Stimulated activated CD4-positive, alpha-beta T cell treated with anti-CD3 and anti-CD28 coated beads, Interleukin-1b, Interleukin-23, amount 100 ng/mL, for 1 hour (primary cell): ENCODE data around the gene IER3.
"Not testable (repeated sequence)": the region's sequence is repeated elsewhere in the genome, so short reads cannot be mapped to it uniquely, and the experiment has no call there.

Experiments used
- DNase-seq, 2 donors: peaks; one replicate each; pipeline ENCODE4 v3.0.0-alpha.2; 2020; ENCODE audit warnings: low read depth in 2 of 2

The IER3 gene

GRCh38 chr6:30768634-30769087 lies 24.3 kb upstream of the IER3 start:
- DNase-seq, result no peak

- DNase-seq, result no peak
These were observed 23.6 kb upstream of the IER3 start for GRCh38 chr6:30767944-30768301.

GRCh38 chr6:30767158-30767943 lies 23.0 kb upstream of the IER3 start:
- no peak for DNase-seq

GRCh38 chr6:30766461-30767157 lies 22.3 kb upstream of the IER3 start:
- no peak for DNase-seq

GRCh38 chr6:30765495-30765894 lies 21.1 kb upstream of the IER3 start:
- DNase-seq, result not testable (repeated sequence)

GRCh38 chr6:30764490-30765043 lies 20.2 kb upstream of the IER3 start:
- not testable (repeated sequence) for DNase-seq

- no peak for DNase-seq
These were observed 19.5 kb upstream of the IER3 start for GRCh38 chr6:30763618-30764489.

- no peak for DNase-seq
These were observed 18.8 kb upstream of the IER3 start for GRCh38 chr6:30763155-30763617.

- DNase-seq, result no peak
These were observed 17.6 kb upstream of the IER3 start for GRCh38 chr6:30761791-30762429.

- no peak for DNase-seq
These were observed 16.2 kb upstream of the IER3 start for GRCh38 chr6:30760549-30760948.

GRCh38 chr6:30759575-30760239 lies 15.4 kb upstream of the IER3 start:
- DNase-seq, result no peak

GRCh38 chr6:30757261-30757904 lies 13.0 kb upstream of the IER3 start:
- no peak for DNase-seq

- DNase-seq, result not testable (repeated sequence)
These were observed 12.2 kb upstream of the IER3 start for GRCh38 chr6:30756405-30757003.

- DNase-seq, result no peak
These were observed 10.3 kb upstream of the IER3 start for GRCh38 chr6:30754631-30755030.

GRCh38 chr6:30752157-30752927 lies 8.0 kb upstream of the IER3 start:
- DNase-seq, result no peak

GRCh38 chr6:30750379-30750668 lies 6.0 kb upstream of the IER3 start:
- no peak for DNase-seq

GRCh38 chr6:30749554-30750378 lies 5.4 kb upstream of the IER3 start:
- no peak for DNase-seq

GRCh38 chr6:30748851-30749540 lies 4.6 kb upstream of the IER3 start:
- no peak for DNase-seq
